Measurements from ENCODE around the gene C5orf22.
A peak's percentile ranks its signal among the peaks of the same experiment; 100 is the strongest.
"Not testable (repeated sequence)": the region's sequence is repeated elsewhere in the genome, so short reads cannot be mapped to it uniquely, and the experiment has no call there.

The C5orf22 gene

GRCh38 chr5:31554552-31554951 lies 22.5 kb downstream of the C5orf22 start:
- DNase-seq (ENCODE audit: low spot score), result no peak

- DNase-seq (ENCODE audit: low spot score), result no peak
Observed at GRCh38 chr5:31556461-31556860, 24.4 kb downstream of the C5orf22 start.

GRCh38 chr5:31559942-31560341 lies 27.8 kb downstream of the C5orf22 start:
- DNase-seq (ENCODE audit: low spot score), result no peak

GRCh38 chr5:31561946-31562345 lies 29.8 kb downstream of the C5orf22 start:
- no peak for DNase-seq (ENCODE audit: low spot score)

GRCh38 chr5:31563216-31563615 lies 31.1 kb downstream of the C5orf22 start:
- DNase-seq (ENCODE audit: low spot score), result no peak

GRCh38 chr5:31566362-31566761 lies 34.3 kb downstream of the C5orf22 start:
- DNase-seq (ENCODE audit: low spot score), result not testable (repeated sequence)

GRCh38 chr5:31568302-31568835 lies 36.3 kb downstream of the C5orf22 start:
- no peak for DNase-seq (ENCODE audit: low spot score)

- no peak for DNase-seq (ENCODE audit: low spot score)
Observed at GRCh38 chr5:31569068-31569467, 37.0 kb downstream of the C5orf22 start.

- DNase-seq (ENCODE audit: low spot score), result no peak
Observed at GRCh38 chr5:31573494-31574142, 41.5 kb downstream of the C5orf22 start.

- DNase-seq (ENCODE audit: low spot score), result no peak
Observed at GRCh38 chr5:31574772-31575171, 42.7 kb downstream of the C5orf22 start.

GRCh38 chr5:31577438-31577837 lies 45.3 kb downstream of the C5orf22 start:
- no peak for DNase-seq (ENCODE audit: low spot score)

GRCh38 chr5:31579558-31579957 lies 47.5 kb downstream of the C5orf22 start:
- DNase-seq (ENCODE audit: low spot score), result no peak

GRCh38 chr5:31581498-31582099 lies 49.5 kb downstream of the C5orf22 start:
- peak; percentile 10 for DNase-seq (ENCODE audit: low spot score)

- DNase-seq (ENCODE audit: low spot score), result no peak
Observed at GRCh38 chr5:31583129-31583528, 51.0 kb downstream of the C5orf22 start.

- no peak for DNase-seq (ENCODE audit: low spot score)
Observed at GRCh38 chr5:31585166-31585894, 53.2 kb downstream of the C5orf22 start.

GRCh38 chr5:31585895-31586270 lies 53.8 kb downstream of the C5orf22 start:
- no peak for DNase-seq (ENCODE audit: low spot score)

- DNase-seq (ENCODE audit: low spot score), result no peak
Observed at GRCh38 chr5:31587546-31587945, 55.4 kb downstream of the C5orf22 start.

GRCh38 chr5:31593665-31594064 lies 61.6 kb downstream of the C5orf22 start:
- no peak for DNase-seq (ENCODE audit: low spot score)

- DNase-seq (ENCODE audit: low spot score), result no peak
Observed at GRCh38 chr5:31596354-31596753, 64.3 kb downstream of the C5orf22 start.

- DNase-seq (ENCODE audit: low spot score), result no peak
Observed at GRCh38 chr5:31598640-31599611, 66.8 kb downstream of the C5orf22 start.

GRCh38 chr5:31602305-31602704 lies 70.2 kb downstream of the C5orf22 start:
- not testable (repeated sequence) for DNase-seq (ENCODE audit: low spot score)

GRCh38 chr5:31604240-31604639 lies 72.1 kb downstream of the C5orf22 start:
- DNase-seq (ENCODE audit: low spot score), result no peak
